Kidney (tissue), 14 donors: ENCODE results near the gene KIF2C. TPM values are rescaled to one million over a fixed set of nuclear protein-coding genes. Genes with fewer than 3 reads are reported as not detected.
A peak's percentile ranks its signal among the peaks of the same experiment; 100 is the strongest.

ENCODE experiments used
- DNase-seq, 5 donors: peaks; one replicate each; pipeline ENCODE4 v3.0.0-alpha.2; 2013 to 2020
- FAIRE-seq: peaks from 2 replicates; lab custom pipeline; 2012; peaks lifted over from hg19 to GRCh38; lab: Jason Lieb, UNC
- H3K27ac ChIP-seq, 2 donors: one replicate each; pipeline ENCODE4 v1.7.0; 2013; ENCODE audit warnings: low read depth in 2 of 2, low read length in 2 of 2, inconsistent platforms in 1 of 2
- H3K27me3 ChIP-seq: one replicate; pipeline ENCODE4 v1.7.1; 2013; ENCODE audit warnings: low read length, inconsistent platforms; ENCODE audit not compliant: control insufficient read depth, insufficient read depth
- H3K36me3 ChIP-seq, 3 donors: one replicate each; pipeline versions ENCODE4 v1.7.0 to v1.7.1; 2013; ENCODE audit warnings: low read length in 3 of 3, control low read depth in 1 of 3, inconsistent platforms in 1 of 3; ENCODE audit not compliant: insufficient read depth in 3 of 3, control insufficient read depth in 2 of 3
- H3K4me1 ChIP-seq, 3 donors: one replicate each; pipeline versions ENCODE4 v1.7.0 to v1.7.1; 2013; ENCODE audit warnings: low read length in 3 of 3, inconsistent platforms in 1 of 3, low read depth in 1 of 3; ENCODE audit not compliant: control insufficient read depth in 2 of 3, insufficient read depth in 2 of 3
- H3K4me3 ChIP-seq, 3 donors: one replicate each; pipeline versions ENCODE4 v1.7.0 to v1.8.1; 2013; ENCODE audit warnings: low read length in 3 of 3, control low read depth in 1 of 3, inconsistent platforms in 1 of 3
- H3K9ac ChIP-seq, 3 donors: one replicate each; pipeline versions ENCODE4 v1.7.0 to v1.7.1; 2013; ENCODE audit warnings: low read length in 3 of 3, control low read depth in 1 of 3, inconsistent platforms in 1 of 3
- H3K9me3 ChIP-seq, 3 donors: one replicate each; pipeline versions ENCODE4 v1.7.0 to v1.7.1; 2013; ENCODE audit warnings: low read length in 3 of 3, control low read depth in 1 of 3, inconsistent platforms in 1 of 3; ENCODE audit not compliant: control insufficient read depth in 2 of 3, insufficient read depth in 1 of 3
- intact Hi-C: fragments of 100-400 bp; cut with DNase I; formaldehyde crosslinking; loops from one replicate; pipeline ENCODE4 v1.11.1; 2022
- polyA plus RNA-seq: library from polyadenylated mRNA; stranded (reverse); fragments of 350-450 nt; fragmentation: Illumina TruSeq; extraction: RNeasy Lipid Tissue Mini Kit (QIAGEN cat#74804); gene quantifications from one replicate; pipeline ENCODE4 v1.2.3, GENCODE V29; 2014; ENCODE audit warnings: low read depth, low replicate concordance; ENCODE audit not compliant: insufficient read depth
- total RNA-seq: library from RNA; stranded (reverse); fragmentation: NEBNext Ultra II Directional; extraction: Animal tissue kit (Norgen Biotek cat#: 25700); gene quantifications from one replicate; pipeline ENCODE4 v1.2.1, GENCODE V29; 2021
- TF ChIP-seq, protein P1 (sequence below): IDR thresholded peaks from 3 replicates; pipeline ENCODE4 v1.5.1; 2012; ENCODE audit warnings: mild to moderate bottlenecking, moderate library complexity, borderline replicate concordance; ENCODE audit not compliant: insufficient read depth; ENCODE audit errors: extremely low read depth
- donor health status: control.
- donor health status: control.
- donor health status: control.
- donor health status: control.
- donor health status: control.
- donor health status: DM: yes; HTN: yes; CAD: no.
- donor health status: Normal renal cell carcinoma (clear cell type).

The KIF2C gene
- total and polyA plus RNA-seq, 2 donors from 2014 or later = 0.47 to 1.4 TPM

DNA sequence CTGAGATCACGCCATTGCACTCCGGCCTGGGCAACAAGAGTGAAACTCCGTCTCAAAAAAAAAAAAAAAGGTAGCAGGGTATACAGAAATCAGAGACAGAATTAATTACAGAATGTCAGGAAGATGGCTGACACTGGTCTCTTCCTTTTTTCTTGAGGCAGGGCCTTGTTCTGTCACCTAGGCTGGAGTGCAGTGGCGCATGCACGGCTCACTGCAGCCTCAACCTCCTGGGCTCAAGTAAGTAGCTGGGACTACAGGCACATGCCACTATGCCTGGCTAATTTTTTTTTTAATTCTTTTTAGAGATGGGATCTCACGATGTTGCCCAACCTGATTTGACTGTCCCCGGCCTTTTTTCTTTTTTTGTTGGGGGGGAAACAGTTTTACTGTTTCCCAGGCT lies 25.1 kb upstream of the KIF2C start:
- intact Hi-C loops = no loop called here
- Histone ChIP-seq H3K4me3 (no peak overlapping the region), H3K36me3 (no peaks in the 10 kb centered on the region), H3K9me3 (no peaks in the 10 kb centered on the region), H3K27ac (no peak overlapping the region), H3K4me1 (peaks cover 0 to 3% (median 0%) of the 10 kb centered on the region in 3 donors), H3K27me3 (no peaks in the 10 kb centered on the region), H3K9ac (no peak overlapping the region)
- TF ChIP-seq, protein P1, sequence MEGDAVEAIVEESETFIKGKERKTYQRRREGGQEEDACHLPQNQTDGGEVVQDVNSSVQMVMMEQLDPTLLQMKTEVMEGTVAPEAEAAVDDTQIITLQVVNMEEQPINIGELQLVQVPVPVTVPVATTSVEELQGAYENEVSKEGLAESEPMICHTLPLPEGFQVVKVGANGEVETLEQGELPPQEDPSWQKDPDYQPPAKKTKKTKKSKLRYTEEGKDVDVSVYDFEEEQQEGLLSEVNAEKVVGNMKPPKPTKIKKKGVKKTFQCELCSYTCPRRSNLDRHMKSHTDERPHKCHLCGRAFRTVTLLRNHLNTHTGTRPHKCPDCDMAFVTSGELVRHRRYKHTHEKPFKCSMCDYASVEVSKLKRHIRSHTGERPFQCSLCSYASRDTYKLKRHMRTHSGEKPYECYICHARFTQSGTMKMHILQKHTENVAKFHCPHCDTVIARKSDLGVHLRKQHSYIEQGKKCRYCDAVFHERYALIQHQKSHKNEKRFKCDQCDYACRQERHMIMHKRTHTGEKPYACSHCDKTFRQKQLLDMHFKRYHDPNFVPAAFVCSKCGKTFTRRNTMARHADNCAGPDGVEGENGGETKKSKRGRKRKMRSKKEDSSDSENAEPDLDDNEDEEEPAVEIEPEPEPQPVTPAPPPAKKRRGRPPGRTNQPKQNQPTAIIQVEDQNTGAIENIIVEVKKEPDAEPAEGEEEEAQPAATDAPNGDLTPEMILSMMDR = no peak
- DNase-seq (no peak), FAIRE-seq (no peak)

DNA sequence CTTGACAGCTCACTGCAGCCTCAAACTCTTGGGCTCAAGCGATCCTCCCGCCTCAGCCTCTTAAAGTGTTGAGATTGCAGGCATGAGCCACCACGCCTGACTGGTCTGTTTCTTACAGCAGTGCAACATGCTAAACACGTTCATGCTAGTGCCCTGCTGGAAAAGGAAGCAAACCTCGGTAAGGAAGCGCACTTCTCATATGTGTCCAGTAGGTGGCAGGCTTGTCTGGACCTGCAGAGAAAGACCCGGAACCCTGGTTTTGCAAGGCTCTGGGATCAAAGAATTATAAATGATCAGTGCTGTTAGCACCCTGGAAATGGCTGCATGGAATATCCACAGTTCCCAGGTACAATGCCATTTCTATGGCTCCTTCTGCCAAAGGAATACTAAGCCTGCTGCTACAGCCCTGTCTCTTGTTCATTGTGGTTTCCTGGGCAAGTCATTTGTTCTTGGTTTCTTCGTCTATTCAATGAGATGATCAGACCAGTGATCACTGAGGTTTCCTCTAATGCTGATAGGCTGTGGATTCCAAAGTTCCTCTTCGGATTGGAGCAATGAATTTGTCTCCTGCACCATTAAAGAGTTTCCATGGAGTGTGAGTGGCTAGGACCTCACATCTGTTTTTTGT lies 24.6 kb upstream of the KIF2C start:
- no peaks in the 10 kb centered on the region for H3K36me3 ChIP-seq
- no peaks in the 10 kb centered on the region for H3K27me3 ChIP-seq
- H3K4me3 ChIP-seq = no peak overlapping the region
- DNase-seq (peak in 4 of 5 donors; percentile 75 to 87 (median 82)), FAIRE-seq (no peak)
- intact Hi-C loops = no loop called here
- no peaks in the 10 kb centered on the region for H3K9me3 ChIP-seq
- peaks cover 0 to 3% (median 0%) of the 10 kb centered on the region in 3 donors for H3K4me1 ChIP-seq
- H3K9ac ChIP-seq = no peak overlapping the region
- no peak overlapping the region for H3K27ac ChIP-seq
- TF ChIP-seq, protein P1 = peak; percentile 87

DNA sequence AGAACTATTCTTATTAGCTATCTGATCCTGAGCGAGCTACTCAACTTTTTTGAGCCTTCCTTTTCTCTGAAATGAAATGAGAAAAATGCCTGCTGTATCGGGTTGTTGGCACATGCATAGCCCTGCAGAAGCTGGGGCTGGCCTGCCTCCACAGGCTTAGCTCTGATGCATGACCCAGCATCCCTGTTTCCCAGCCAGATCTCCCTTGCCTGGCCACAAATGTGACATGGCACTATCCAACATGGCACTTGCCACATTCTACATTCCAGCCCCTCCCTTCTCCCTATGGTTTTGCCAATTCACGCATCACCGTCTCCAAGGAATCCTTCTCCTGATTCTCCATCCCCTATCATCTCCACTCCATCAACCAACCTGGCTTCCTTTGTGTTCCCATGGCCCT lies 22.5 kb upstream of the KIF2C start:
- DNase-seq (no peak), FAIRE-seq (no peak)
- Histone ChIP-seq H3K36me3 (no peaks in the 10 kb centered on the region), H3K27ac (no peak overlapping the region), H3K9ac (no peak overlapping the region), H3K27me3 (no peaks in the 10 kb centered on the region), H3K9me3 (no peaks in the 10 kb centered on the region), H3K4me3 (no peak overlapping the region), H3K4me1 (peaks cover 0 to 3% (median 0%) of the 10 kb centered on the region in 3 donors)
- intact Hi-C loops = no loop called here
- TF ChIP-seq, protein P1 = no peak
